Measurements from ENCODE around the gene MID2.

The MID2 gene, protein sequence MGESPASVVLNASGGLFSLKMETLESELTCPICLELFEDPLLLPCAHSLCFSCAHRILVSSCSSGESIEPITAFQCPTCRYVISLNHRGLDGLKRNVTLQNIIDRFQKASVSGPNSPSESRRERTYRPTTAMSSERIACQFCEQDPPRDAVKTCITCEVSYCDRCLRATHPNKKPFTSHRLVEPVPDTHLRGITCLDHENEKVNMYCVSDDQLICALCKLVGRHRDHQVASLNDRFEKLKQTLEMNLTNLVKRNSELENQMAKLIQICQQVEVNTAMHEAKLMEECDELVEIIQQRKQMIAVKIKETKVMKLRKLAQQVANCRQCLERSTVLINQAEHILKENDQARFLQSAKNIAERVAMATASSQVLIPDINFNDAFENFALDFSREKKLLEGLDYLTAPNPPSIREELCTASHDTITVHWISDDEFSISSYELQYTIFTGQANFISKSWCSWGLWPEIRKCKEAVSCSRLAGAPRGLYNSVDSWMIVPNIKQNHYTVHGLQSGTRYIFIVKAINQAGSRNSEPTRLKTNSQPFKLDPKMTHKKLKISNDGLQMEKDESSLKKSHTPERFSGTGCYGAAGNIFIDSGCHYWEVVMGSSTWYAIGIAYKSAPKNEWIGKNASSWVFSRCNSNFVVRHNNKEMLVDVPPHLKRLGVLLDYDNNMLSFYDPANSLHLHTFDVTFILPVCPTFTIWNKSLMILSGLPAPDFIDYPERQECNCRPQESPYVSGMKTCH

DNA sequence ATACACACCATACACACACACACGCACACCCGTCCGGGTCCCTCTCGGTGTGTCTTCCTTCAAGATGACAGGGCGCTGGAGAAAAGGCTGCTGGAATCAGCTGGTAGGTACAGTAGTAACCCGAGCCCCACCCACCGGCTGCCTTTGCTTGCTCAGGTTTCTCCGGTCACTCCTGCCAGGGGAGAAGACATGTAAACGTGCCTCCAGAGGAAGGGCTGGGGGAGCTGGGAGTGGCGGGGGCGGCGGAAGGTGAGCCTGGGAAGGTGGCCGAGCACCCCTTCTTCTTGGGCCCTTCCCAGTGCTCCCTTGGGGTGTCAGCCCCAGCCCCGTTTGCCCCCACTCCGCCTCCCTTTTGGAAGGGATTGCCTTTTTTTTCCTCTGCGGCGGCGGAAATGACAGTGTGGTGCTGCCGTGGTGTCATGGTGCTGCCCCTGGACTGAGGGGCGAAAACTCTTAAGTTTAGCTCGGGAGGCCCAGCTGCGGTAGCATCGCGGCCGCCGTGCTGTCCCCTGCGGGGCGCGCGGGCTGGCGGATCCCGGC is at the start of gene MID2:
Gene MID2 (plus strand): TSS at position 169 of the 540 bp plus-strand sequence. CDS start 561 bp downstream, outside the sequence.
- TF ChIP-seq, protein P1, sequence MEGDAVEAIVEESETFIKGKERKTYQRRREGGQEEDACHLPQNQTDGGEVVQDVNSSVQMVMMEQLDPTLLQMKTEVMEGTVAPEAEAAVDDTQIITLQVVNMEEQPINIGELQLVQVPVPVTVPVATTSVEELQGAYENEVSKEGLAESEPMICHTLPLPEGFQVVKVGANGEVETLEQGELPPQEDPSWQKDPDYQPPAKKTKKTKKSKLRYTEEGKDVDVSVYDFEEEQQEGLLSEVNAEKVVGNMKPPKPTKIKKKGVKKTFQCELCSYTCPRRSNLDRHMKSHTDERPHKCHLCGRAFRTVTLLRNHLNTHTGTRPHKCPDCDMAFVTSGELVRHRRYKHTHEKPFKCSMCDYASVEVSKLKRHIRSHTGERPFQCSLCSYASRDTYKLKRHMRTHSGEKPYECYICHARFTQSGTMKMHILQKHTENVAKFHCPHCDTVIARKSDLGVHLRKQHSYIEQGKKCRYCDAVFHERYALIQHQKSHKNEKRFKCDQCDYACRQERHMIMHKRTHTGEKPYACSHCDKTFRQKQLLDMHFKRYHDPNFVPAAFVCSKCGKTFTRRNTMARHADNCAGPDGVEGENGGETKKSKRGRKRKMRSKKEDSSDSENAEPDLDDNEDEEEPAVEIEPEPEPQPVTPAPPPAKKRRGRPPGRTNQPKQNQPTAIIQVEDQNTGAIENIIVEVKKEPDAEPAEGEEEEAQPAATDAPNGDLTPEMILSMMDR (conservative IDR thresholded peaks at IDR 0.05), result no peak
- peak within 1 kb of the TSS; percentile 74 for H3K27ac ChIP-seq

DNA sequence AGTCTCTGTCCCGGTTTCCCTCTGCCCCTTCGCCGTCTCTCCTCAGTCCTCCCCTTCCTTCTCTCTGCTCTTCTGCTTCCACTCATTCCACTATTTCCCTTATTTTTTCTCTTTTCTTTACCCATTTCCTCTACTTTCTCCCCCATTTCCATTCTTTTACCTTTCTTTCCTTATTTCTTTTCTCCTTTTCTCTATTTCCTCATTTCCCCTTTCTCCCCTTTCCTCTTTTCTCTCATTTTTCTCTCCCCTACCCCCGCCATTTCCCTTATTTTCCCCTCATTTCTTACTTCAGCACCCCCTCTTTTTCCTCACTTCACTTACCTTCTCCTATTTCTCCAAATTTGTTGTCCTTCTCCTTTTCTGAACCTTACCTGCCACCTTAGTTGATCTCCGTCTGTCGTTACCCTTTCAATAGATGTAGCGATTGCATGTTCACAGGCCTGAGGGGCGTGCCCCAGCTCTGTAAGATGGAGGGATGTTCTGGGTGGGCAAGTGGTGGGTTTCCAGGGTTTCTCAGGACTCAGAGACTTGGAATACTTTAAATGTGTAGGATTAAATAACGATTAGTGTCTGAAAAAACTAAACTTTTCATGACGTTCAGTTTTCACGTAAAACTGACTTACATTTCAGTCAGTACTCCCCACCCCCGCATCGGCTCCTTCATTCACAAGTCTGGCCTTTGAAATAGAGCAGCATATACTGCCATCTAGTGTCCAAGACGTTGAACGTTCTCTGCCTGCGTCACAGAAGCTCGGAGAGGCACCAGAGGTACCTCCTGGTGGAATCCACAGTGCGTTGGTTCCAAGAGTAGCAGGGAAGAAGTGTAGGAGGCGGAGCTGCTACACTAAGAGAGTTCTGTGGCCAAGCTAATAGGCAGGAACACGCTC is 48.8 kb upstream of the MID2 start:
- TF ChIP-seq, protein P1 (conservative IDR thresholded peaks at IDR 0.05), result peak; percentile 58
- no peak overlapping the region for H3K27ac ChIP-seq

DNA sequence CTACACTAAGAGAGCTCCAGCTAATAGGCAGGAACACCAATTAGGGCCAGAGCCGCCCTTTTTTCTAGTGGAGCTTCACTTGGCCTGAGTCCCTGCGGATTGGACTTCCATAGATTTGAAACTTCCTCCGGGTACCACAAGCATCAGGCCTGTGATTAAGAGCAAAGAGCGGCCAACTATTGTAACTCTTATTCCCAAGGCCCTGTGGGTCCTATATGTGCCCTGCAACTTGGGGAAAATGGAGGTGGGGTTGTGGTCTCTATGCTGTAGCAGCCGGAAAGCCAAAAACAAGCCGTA is 48.2 kb upstream of the MID2 start, which contains the start of gene NCBP2L:
Gene NCBP2L (plus strand): TSS at position 198 of the 297 bp plus-strand sequence. CDS start 16,488 bp downstream, outside the sequence.
- H3K27ac ChIP-seq, result no peak within 1 kb of the TSS
- TF ChIP-seq, protein P1 (conservative IDR thresholded peaks at IDR 0.05), result no peak; the same call in none of the 2 replicates

DNA sequence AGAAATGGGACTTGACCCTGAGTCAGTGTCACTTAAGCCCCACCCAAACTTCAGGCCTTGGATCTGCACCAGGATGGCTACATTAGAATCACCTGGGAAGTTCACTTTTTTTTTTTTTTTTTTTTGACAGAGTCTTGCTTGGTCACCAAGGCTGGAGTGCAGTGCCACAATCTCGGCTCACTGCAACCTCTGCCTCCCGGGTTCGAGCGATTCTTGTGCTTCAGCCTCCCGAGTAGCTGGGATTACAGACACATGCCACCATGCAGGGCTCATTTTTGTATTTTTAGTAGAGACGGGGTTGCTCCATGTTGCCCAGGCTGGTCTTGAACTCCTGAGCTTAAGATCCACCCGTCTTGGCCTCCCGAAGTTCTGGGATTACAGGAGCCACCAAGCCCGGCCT is 45.1 kb upstream of the MID2 start:
- H3K27ac ChIP-seq, result no peak overlapping the region
- TF ChIP-seq, protein P1 (conservative IDR thresholded peaks at IDR 0.05), result no peak

DNA sequence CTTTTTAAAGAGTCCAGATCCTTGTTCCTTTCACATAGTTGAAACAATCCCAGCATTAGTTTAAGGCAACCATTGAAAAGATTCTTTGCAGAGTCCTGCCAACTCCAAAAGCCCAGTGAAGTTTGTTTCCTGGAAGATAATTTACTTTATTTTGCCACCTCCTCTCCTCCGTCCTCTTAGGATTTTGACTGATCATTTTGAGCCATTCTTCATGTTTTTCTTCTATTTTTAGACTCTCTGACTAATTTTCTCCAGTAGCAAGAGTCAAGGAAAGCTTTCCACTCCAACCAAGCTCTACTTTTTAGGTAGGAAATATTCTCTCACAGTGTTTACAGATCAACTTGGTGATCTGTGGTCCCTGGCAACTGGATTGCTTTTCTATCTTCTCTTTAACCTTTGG is 37.8 kb upstream of the MID2 start:
- no peak overlapping the region for H3K27ac ChIP-seq
- TF ChIP-seq, protein P1 (conservative IDR thresholded peaks at IDR 0.05), result no peak

DNA sequence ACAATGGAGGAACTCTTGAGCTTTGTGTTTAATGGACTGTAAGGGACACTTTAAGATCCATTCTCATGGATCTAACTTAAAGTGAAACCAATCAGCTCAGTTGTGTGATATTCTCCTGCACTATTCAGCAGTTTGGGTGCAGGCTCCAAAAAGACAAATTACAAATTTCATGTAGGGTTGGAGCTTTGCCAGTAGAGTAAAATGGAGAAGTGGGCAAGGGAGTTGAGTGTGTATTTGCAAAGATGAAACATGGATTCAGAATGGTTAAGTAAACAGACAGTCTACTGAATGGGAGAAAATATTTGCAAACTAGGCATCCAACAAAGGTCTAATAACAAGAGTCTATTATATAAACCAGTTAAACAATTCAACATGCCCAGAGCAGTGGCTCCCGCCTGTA is 21.2 kb upstream of the MID2 start:
- TF ChIP-seq, protein P1 (conservative IDR thresholded peaks at IDR 0.05), result no peak
- no peak overlapping the region for H3K27ac ChIP-seq
